Vagina (tissue), 2 donors: Measurements from ENCODE around the gene RASSF8.

Source experiments
- CTCF ChIP-seq, 3 experiments: fragments of 450-650 bp in 2 of 3; fragments of 200-600 bp in 1 of 3; sonication (generic) in 1 of 3; IDR thresholded peaks; one replicate each; pipeline ENCODE4 v1.5.1; 2017 to 2019; ENCODE audit warnings: antibody characterized with exemption in 3 of 3, mild to moderate bottlenecking in 2 of 3, moderate library complexity in 2 of 3
- POLR2AphosphoS5 ChIP-seq, 2 donors: sonication (generic); formaldehyde crosslinking; IDR thresholded peaks; one replicate each; pipeline ENCODE4 v1.9.0; 2017; ENCODE audit warnings: antibody characterized with exemption in 2 of 2, mild to moderate bottlenecking in 2 of 2, low read depth in 1 of 2; ENCODE audit not compliant: insufficient read depth in 1 of 2

GRCh38 chr12:26095186-26095585, 136.7 kb downstream of the RASSF8 start:
- TF ChIP-seq CTCF (IDR thresholded peaks at IDR 0.05) (no peak), POLR2AphosphoS5 (IDR thresholded peaks at IDR 0.05; ENCODE audit: insufficient read depth in 1 of 2, low read depth in 1 of 2) (no peak)
